H9 (cell line): ENCODE measurements around the gene HP1BP3. TPM values are rescaled to one million over a fixed set of nuclear protein-coding genes. Genes with fewer than 3 reads are reported as not detected.

Experiments
- DNase-seq: peaks from one replicate; pipeline ENCODE4 v3.0.0-alpha.2; 2017
- H2AFZ ChIP-seq: one replicate; pipeline ENCODE4 v1.6.1; 2013; ENCODE audit warnings: mild to moderate bottlenecking, low read length, control low read depth, moderate library complexity
- H2AK5ac ChIP-seq: 2 replicates; pipeline ENCODE4 v1.6.1; 2013; ENCODE audit warnings: low read length, control low read depth, mixed read lengths; ENCODE audit not compliant: insufficient read length
- H2BK120ac ChIP-seq: one replicate; pipeline ENCODE4 v1.6.1; 2013; ENCODE audit warnings: low read depth, mild to moderate bottlenecking, low read length, control low read depth, inconsistent platforms; ENCODE audit not compliant: poor library complexity, severe bottlenecking
- H2BK12ac ChIP-seq: 2 replicates; pipeline ENCODE4 v1.6.1; 2013; ENCODE audit warnings: low read length, control low read depth, mixed read lengths, low read depth; ENCODE audit not compliant: insufficient read length
- H2BK15ac ChIP-seq: 2 replicates; pipeline ENCODE4 v1.6.1; 2013; ENCODE audit warnings: low read depth, low read length, control low read depth
- H2BK20ac ChIP-seq: one replicate; pipeline ENCODE4 v1.6.1; 2013; ENCODE audit warnings: low read depth, mild to moderate bottlenecking, low read length, control low read depth, inconsistent platforms; ENCODE audit not compliant: poor library complexity, severe bottlenecking
- H2BK5ac ChIP-seq: 2 replicates; pipeline ENCODE4 v1.6.1; 2013; ENCODE audit warnings: low read length, control low read depth, mixed read lengths; ENCODE audit not compliant: insufficient read length
- H3K14ac ChIP-seq: 2 replicates; pipeline ENCODE4 v1.6.1; 2013; ENCODE audit warnings: low read length, control low read depth; ENCODE audit not compliant: insufficient read depth
- H3K18ac ChIP-seq: 2 replicates; pipeline ENCODE4 v1.6.1; 2013; ENCODE audit warnings: low read depth, mild to moderate bottlenecking, mixed read lengths, low read length, control low read depth; ENCODE audit not compliant: insufficient read length
- H3K23ac ChIP-seq: 2 replicates; pipeline ENCODE4 v1.6.1; 2013; ENCODE audit warnings: low read length, control low read depth, mixed read lengths, low read depth; ENCODE audit not compliant: insufficient read length
- H3K23me2 ChIP-seq: 2 replicates; pipeline ENCODE4 v1.6.1; 2013; ENCODE audit warnings: low read depth, mild to moderate bottlenecking, mixed read lengths, low read length, control low read depth; ENCODE audit not compliant: insufficient read length, poor library complexity, severe bottlenecking
- H3K27ac ChIP-seq: 2 replicates; pipeline ENCODE4 v1.5.1; 2013; ENCODE audit warnings: low read length, control low read depth, mixed read lengths, low read depth; ENCODE audit not compliant: insufficient read length
- H3K27me3 ChIP-seq: 2 replicates; pipeline ENCODE4 v1.6.1; 2013; ENCODE audit warnings: low read length, control low read depth, inconsistent platforms; ENCODE audit not compliant: insufficient read depth
- H3K4ac ChIP-seq: 2 replicates; pipeline ENCODE4 v1.6.1; 2013; ENCODE audit warnings: low read depth, mild to moderate bottlenecking, control low read depth, inconsistent platforms, low read length, moderate library complexity
- H3K4me1 ChIP-seq: 2 replicates; pipeline ENCODE4 v1.6.1; 2013; ENCODE audit warnings: low read length, control low read depth, inconsistent platforms; ENCODE audit not compliant: insufficient read depth
- H3K4me2 ChIP-seq: 2 replicates; pipeline ENCODE4 v1.6.1; 2013; ENCODE audit warnings: low read length, control low read depth, mixed read lengths; ENCODE audit not compliant: insufficient read length, insufficient read depth
- H3K56ac ChIP-seq: 2 replicates; pipeline ENCODE4 v1.6.1; 2013; ENCODE audit warnings: low read depth, mild to moderate bottlenecking, mixed read lengths, low read length, control low read depth; ENCODE audit not compliant: insufficient read length
- H3K79me1 ChIP-seq: 2 replicates; pipeline ENCODE4 v1.6.1; 2013; ENCODE audit warnings: low read depth, mild to moderate bottlenecking, moderate library complexity, low read length, control low read depth, inconsistent platforms; ENCODE audit not compliant: insufficient read depth, poor library complexity, severe bottlenecking
- H3K79me2 ChIP-seq: 2 replicates; pipeline ENCODE4 v1.6.1; 2013; ENCODE audit warnings: low read length, control low read depth, inconsistent platforms; ENCODE audit not compliant: insufficient read depth
- H3K9ac ChIP-seq: 2 replicates; pipeline ENCODE4 v1.6.1; 2013; ENCODE audit warnings: low read length, control low read depth, mixed read lengths; ENCODE audit not compliant: insufficient read length; ENCODE audit errors: extremely low read depth
- H3K9me3 ChIP-seq: one replicate; pipeline ENCODE4 v1.6.1; 2013; ENCODE audit warnings: low read depth, low read length, inconsistent platforms; ENCODE audit not compliant: control insufficient read depth
- H3T11ph ChIP-seq: one replicate; pipeline ENCODE4 v1.6.1; 2013; ENCODE audit warnings: mild to moderate bottlenecking, low read length, control low read depth, inconsistent platforms
- H4K20me1 ChIP-seq: one replicate; pipeline ENCODE4 v1.6.1; 2013; ENCODE audit not compliant: control insufficient read depth, insufficient read length, insufficient read depth
- H4K5ac ChIP-seq: 2 replicates; pipeline ENCODE4 v1.6.1; 2013; ENCODE audit warnings: low read depth, mild to moderate bottlenecking, mixed read lengths, low read length, control low read depth; ENCODE audit not compliant: insufficient read length
- H4K8ac ChIP-seq: replicated peaks from 2 replicates; pipeline ENCODE4 v1.6.1; 2013; ENCODE audit warnings: low read length, control low read depth, mixed read lengths, low read depth; ENCODE audit not compliant: insufficient read length
- H4K91ac ChIP-seq: 2 replicates; pipeline ENCODE4 v1.6.1; 2013; ENCODE audit warnings: low read depth, mild to moderate bottlenecking, moderate library complexity, mixed read lengths, low read length, control low read depth; ENCODE audit not compliant: insufficient read length
- H3K27ac Mint-ChIP-seq, 3 experiments: 2 replicates in 2 of 3; 3 replicates in 1 of 3; pipeline ENCODE4 v1.8.0; 2020 to 2021; ENCODE audit warnings: mixed read lengths in 3 of 3, mild to moderate bottlenecking in 1 of 3, moderate library complexity in 1 of 3
- H3K27me3 Mint-ChIP-seq: 2 replicates; pipeline ENCODE4 v1.8.0; 2021; ENCODE audit warnings: low read depth, mild to moderate bottlenecking, moderate library complexity, mixed read lengths
- H3K36me3 Mint-ChIP-seq, 3 experiments: 2 replicates in 2 of 3; 3 replicates in 1 of 3; pipeline ENCODE4 v1.8.0; 2020 to 2021; ENCODE audit warnings: low read depth in 3 of 3, mixed read lengths in 3 of 3; ENCODE audit not compliant: insufficient read depth in 1 of 3
- H3K4me1 Mint-ChIP-seq, 2 experiments: 2 replicates each; pipeline ENCODE4 v1.8.0; 2020; ENCODE audit warnings: mixed read lengths in 2 of 2
- H3K4me3 Mint-ChIP-seq, 2 experiments: 2 replicates in 1 of 2; 3 replicates in 1 of 2; pipeline ENCODE4 v1.8.0; 2020 to 2021; ENCODE audit warnings: mild to moderate bottlenecking in 2 of 2, mixed read lengths in 2 of 2, moderate library complexity in 1 of 2
- H3K9me3 Mint-ChIP-seq, 2 experiments: 2 replicates in 1 of 2; 3 replicates in 1 of 2; pipeline ENCODE4 v1.8.0; 2020; ENCODE audit warnings: mild to moderate bottlenecking in 2 of 2, mixed read lengths in 2 of 2, moderate library complexity in 1 of 2
- CTCF ChIP-seq: fragments of 200-600 bp; sonication (generic); conservative IDR thresholded peaks from 3 replicates; pipeline ENCODE4 v1.8.0; 2021; ENCODE audit warnings: antibody characterized with exemption, mild to moderate bottlenecking
- WGBS: extraction: QIAGEN DNeasy Blood & Tissue Kit; methylation state at CpG from one replicate; pipeline ENCODE4 v1.1.7; 2013; ENCODE audit warnings: missing lambda C conversion rate, low lambda C conversion rate, mixed read lengths; ENCODE audit not compliant: insufficient read length; ENCODE audit errors: extremely low coverage; 5-methylcytosine and 5-hydroxymethylcytosine counted together
- total RNA-seq: library from RNA; stranded (reverse); gene quantifications from 2 replicates; pipeline ENCODE4 v1.2.1, GENCODE V29; 2021

HP1BP3 gene
- total RNA-seq, 1 experiment from 2014 or later = 127 TPM

- no peak overlapping the region for H2BK20ac ChIP-seq
- no peak overlapping the region; a peak in 1 of 7 replicates for H3K27ac Mint-ChIP-seq
- no peak overlapping the region for H2BK12ac ChIP-seq
- peaks cover 0 to 8% (median 0%) of the 10 kb centered on the region in 3 experiments; a peak in 1 of 7 replicates for H3K36me3 Mint-ChIP-seq
- peaks cover 48% of the 10 kb centered on the region for H3K27me3 Mint-ChIP-seq
- no peak overlapping the region for H2AK5ac ChIP-seq
- peaks cover 4 to 14% of the 10 kb centered on the region in 2 experiments for H3K4me1 Mint-ChIP-seq
- H3K18ac ChIP-seq = no peak overlapping the region
- DNase-seq = no peak
- no peak overlapping the region for H4K5ac ChIP-seq
- H3K23me2 ChIP-seq = peaks cover 7% of the 10 kb centered on the region
- no peak overlapping the region for H3K27ac ChIP-seq
- H3K27me3 ChIP-seq = no peaks in the 10 kb centered on the region; the same call in 1 of the 2 replicates
- no peak overlapping the region for H3K23ac ChIP-seq
- no peak overlapping the region for H4K91ac ChIP-seq
- no CpG with 5 or more reads among the region's 13 CpGs for WGBS
- no peak overlapping the region for H3T11ph ChIP-seq
- no peak overlapping the region for H2BK120ac ChIP-seq
- no peak for TF ChIP-seq CTCF
- H3K9me3 Mint-ChIP-seq = no peaks in the 10 kb centered on the region
- H3K79me1 ChIP-seq = no peaks in the 10 kb centered on the region
- no peaks in the 10 kb centered on the region for H3K79me2 ChIP-seq
- no peaks in the 10 kb centered on the region for H3K4me1 ChIP-seq
- H4K8ac ChIP-seq = no peak overlapping the region
- no peak overlapping the region for H2AFZ ChIP-seq
- H3K9ac ChIP-seq = no peak overlapping the region
- no peak overlapping the region for H3K14ac ChIP-seq
- H2BK5ac ChIP-seq = no peak overlapping the region
- peaks cover 5% of the 10 kb centered on the region for H4K20me1 ChIP-seq
- no peaks in the 10 kb centered on the region for H3K9me3 ChIP-seq
- H3K56ac ChIP-seq = no peak overlapping the region
- H3K4ac ChIP-seq = no peak overlapping the region
- H3K4me3 Mint-ChIP-seq = peak overlapping the region; percentile 49 to 77; a peak in 4 of 5 replicates
- H2BK15ac ChIP-seq = no peak overlapping the region
- H3K4me2 ChIP-seq = no peak overlapping the region
Observed at GRCh38 chr1:20716232-20716631, 70.9 kb downstream of the HP1BP3 start.
